ENCODE data around the gene TANC1.
"Not testable (repeated sequence)": the region's sequence is repeated elsewhere in the genome, so short reads cannot be mapped to it uniquely, and the experiment has no call there.

Gene TANC1

DNA sequence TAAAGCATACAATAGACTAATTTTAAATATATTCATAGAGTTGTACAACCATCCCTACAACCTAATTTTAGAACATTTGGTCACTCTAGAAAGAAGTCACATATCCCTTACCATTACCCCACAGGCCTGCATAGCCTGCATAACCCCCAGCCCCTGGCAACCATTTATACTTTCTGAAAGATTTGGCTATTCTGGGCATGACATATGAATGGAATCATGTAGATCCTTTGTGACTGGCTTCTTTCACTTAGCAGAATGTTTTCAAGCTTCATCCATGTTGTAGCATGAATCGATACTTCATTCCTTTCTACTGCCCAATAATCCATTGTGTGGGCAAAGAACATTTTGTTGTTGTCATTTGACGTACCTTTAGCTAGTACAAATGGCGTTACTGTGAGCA, 166.5 kb downstream of the TANC1 start:
- no peak for FAIRE-seq

DNA sequence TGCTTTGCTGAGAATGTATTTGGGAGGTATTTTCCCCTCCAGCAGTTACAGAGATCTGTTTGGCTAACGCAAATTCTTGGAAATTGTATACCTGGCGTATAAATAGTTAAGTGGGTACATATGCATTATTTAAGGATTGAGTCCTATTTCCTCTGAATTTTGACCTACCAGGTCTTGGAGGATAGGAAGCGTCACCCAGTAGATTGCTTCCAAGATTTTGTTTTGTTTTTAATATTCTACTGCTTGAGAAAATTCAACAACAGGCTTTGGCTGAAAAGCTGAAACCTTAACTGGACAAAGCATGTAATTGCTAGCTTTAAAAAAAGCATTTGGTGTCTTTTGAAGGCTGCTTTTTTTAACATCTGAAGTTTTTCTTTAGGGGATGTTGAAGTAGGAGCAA, 168.0 kb downstream of the TANC1 start:
- DNase-seq (ENCODE audit: insufficient read length, low spot score) (no peak), FAIRE-seq (no peak)
- no peak for TF ChIP-seq POLR2A (IDR thresholded peaks at IDR 0.05; ENCODE audit: low read depth, low read length)

More for the DNA sequence above, 166.5 kb downstream of the TANC1 start:
- DNase-seq (ENCODE audit: insufficient read length, low spot score): no peak
- no peak for TF ChIP-seq POLR2A (IDR thresholded peaks at IDR 0.05; ENCODE audit: low read depth, low read length)

DNA sequence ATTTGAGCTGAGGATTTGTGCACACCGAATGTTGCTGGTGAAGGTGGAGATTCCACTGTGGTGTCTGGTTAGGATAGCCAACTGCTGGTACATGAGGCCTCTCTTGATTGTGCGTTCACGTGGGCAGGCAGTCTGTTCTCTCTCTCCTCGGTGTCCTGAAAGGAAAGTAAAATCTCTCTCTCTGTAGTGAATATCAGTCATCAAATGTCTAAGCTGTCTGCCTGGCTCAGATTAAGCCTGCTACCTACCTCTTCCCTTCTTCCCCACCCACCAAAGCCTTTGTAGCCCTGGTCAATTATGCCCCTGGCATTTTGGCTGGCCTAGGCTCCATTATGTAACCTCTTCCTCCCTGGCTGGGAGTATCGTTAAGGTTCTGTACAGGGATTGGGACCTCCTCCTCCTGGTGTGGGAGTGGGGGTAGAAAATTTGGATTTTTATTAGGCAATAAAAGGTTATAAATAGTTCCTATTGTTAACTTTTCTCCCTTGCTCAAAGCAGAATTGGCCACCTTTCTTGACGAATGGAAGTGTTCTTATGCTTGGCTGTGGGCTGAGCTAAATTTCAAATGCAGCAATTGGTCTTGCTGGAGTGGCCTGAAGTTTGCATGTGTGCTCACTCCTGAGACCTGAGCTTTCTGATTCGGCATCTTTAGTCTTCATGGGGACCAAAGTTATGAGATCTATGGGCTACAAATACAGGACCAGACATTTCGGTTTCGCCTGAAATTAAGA, 169.2 kb downstream of the TANC1 start:
- FAIRE-seq (no peak), DNase-seq (ENCODE audit: insufficient read length, low spot score) (no peak)
- TF ChIP-seq POLR2A (IDR thresholded peaks at IDR 0.05; ENCODE audit: low read depth, low read length): no peak

DNA sequence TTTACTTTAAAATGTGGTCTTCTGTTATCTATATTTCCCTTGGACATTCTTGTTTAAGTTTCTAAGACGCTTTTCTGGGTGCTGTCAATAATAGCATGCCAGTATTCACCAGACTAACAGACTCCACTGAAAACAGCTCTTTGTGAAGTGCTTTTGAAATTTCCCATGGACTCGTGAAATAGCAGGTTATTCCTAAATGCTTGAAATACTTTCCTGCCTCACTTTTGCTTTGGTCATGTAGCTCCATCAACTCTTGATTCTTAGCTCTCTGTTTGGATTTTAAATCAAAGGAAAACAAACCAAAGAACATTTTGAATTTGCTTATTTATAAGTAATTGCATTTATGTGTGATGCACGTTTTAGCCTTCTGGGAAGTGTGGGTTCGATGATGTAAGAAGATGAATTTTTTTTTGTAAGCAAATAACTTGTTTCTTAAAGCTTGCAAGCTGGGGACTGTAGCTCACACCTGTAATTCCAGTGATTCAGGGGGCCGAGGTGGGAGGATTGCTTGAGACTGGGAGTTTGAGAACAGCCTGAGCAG, 170.3 kb downstream of the TANC1 start:
- FAIRE-seq: no peak
- no peak for DNase-seq (ENCODE audit: insufficient read length, low spot score)
- TF ChIP-seq POLR2A (IDR thresholded peaks at IDR 0.05; ENCODE audit: low read depth, low read length): no peak

DNA sequence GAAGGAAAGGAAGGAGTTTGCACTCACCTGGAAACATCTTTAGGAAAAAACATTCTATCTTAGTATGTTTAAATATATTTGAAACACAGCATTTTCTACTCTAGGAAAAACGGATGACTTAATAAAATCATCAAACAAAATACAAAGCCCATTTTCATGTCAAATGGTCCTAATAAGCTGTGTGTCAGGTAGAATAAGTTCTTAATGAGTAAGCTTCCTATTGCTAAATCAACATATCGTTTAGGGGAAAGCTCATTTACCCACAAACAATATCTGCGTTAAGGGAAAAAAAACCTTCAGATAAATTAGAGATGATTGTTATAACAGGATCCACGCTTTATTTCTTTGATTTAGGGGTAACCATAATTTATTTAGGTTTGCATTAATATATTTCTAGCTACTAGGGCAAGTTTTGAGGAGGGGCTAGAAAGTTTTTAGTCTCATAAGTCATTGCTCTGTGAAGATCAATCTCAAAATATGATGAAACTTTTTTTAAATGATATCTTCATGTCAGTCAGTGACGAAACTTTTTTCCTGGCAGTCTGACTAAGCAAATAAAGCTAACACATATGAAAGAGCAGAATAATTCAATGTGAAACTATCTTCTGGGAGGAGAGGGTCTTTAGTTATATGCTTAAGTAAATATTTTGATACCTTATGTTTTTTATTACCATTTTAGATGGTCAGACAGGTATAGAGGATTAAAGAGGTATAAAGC, 170.9 kb downstream of the TANC1 start:
- TF ChIP-seq POLR2A (IDR thresholded peaks at IDR 0.05; ENCODE audit: low read depth, low read length): no peak
- DNase-seq (ENCODE audit: insufficient read length, low spot score) (no peak), FAIRE-seq (no peak)

DNA sequence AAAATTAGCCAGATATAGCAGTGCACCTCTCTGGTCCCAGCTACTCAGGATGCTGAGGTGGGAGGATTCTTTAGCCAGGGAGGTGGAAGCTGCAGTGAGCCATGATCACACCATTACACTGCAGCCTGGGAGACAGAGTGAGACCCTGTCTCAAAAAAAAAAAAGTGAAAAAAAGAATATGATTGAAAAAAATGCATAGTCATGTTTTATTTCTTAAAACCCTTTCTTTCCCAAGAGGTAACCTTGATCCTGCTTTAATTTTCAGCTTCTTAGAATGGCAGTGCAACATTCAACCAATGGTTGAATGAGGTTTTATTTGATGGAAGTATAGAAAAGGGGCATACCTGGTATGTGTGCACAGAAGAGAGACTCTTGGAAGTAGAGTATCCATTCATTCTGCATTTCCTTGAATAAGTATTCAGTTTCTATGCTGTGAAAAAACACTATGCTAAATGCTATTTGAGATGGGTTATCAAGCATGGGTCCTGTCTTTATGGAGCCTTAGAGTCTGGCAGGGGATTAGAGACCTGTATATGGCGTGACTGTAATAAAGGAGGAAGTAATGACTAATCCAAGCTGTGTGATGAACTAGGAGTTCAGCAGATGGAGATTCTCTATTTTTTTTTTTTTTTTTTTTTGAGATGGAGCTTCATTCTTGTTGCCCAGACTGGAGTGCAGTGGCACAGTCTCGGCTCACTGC, 171.8 kb downstream of the TANC1 start:
- FAIRE-seq (no peak), DNase-seq (ENCODE audit: insufficient read length, low spot score) (peak; percentile 38)
- TF ChIP-seq POLR2A (IDR thresholded peaks at IDR 0.05; ENCODE audit: low read depth, low read length): no peak

DNA sequence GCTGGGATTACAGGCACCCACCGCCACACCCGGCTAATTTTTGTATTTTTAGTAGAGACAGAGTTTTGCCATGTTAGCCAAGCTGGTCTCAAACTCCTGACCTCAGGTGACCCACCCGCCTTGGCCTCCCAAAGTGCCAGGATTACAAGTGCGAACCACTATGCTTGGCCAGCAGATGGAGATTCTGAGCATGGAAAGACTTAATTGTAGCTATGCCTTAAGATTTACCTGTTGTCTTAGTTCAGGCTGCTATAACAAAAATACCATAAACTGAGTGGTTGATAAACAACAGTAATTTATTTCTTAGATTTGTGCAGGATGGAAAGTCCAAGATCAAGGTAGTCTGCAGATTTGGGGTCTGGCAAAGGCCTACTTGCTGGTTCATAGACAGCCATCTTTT, 172.4 kb downstream of the TANC1 start:
- not testable (repeated sequence) for FAIRE-seq; DNase-seq (ENCODE audit: insufficient read length, low spot score)

DNA sequence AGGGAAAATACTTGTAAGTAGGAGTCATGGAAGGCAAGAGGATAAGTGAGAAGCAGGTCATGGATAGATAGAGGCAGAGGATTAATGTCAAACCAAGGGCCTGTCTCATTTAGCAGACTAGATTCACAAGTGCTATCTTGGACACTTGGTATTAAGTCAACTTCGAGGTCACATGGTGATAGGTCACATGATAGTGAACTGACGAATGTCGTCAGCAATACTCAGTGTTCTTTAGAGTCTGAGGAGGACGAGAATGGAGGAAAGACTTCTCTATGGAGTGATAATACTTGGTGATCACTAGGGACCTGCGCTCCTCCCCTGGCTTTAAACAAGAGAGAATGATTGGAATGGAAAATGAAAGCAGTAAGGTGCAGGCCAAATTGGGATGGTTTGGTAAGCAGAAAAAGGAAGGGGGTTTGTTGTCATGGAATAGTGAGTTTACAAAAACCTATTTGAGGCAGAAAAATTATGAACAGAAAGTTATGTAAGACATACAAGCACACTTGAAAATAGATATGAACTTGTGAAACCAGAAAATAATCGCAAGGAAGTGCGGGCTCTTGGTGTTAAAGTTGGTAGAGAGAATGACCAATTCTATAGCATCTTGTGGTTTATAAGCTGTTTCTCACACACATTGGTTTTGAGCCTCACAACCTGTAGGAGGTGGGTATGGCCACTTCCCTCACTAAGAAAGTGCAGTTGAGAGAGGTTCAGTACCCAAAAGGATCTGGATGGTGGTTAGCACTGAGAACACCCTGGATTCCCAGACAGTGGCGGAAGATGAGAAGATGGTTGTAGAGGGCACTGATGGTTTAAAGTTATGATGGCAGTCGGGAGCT, 176.6 kb downstream of the TANC1 start:
- no peak for TF ChIP-seq POLR2A (IDR thresholded peaks at IDR 0.05; ENCODE audit: low read depth, low read length)
- no peak for FAIRE-seq
- DNase-seq (ENCODE audit: insufficient read length, low spot score): no peak

DNA sequence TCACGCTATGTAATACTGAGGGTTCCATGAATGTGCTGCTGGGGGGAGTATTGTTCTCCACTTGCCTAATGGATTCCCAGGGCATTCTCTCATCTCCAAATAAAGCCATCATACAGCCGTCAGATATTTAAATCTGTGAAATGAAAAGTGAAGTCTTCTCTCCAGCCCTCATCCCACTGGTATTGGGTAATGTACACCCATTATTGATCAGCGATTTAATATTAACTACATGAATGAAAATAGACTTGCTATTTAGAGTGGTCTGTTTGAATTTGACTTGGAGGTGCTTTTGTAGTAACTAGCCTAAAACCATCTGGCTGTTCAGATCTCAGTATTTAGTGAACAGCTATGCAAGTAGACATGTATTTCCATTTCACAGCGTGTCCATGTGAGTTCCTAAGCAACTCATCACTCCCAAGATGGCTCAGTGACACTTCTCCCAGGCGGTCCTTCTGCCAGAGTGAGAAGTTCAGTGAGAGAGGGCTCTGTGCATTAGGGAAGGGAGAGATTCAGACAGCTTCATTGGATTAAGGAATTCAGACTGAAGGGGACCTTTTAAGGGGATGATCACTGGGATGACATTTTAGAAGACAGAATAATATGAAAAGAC, 177.4 kb downstream of the TANC1 start:
- no peak for TF ChIP-seq POLR2A (IDR thresholded peaks at IDR 0.05; ENCODE audit: low read depth, low read length)
- no peak for FAIRE-seq
- no peak for DNase-seq (ENCODE audit: insufficient read length, low spot score)

DNA sequence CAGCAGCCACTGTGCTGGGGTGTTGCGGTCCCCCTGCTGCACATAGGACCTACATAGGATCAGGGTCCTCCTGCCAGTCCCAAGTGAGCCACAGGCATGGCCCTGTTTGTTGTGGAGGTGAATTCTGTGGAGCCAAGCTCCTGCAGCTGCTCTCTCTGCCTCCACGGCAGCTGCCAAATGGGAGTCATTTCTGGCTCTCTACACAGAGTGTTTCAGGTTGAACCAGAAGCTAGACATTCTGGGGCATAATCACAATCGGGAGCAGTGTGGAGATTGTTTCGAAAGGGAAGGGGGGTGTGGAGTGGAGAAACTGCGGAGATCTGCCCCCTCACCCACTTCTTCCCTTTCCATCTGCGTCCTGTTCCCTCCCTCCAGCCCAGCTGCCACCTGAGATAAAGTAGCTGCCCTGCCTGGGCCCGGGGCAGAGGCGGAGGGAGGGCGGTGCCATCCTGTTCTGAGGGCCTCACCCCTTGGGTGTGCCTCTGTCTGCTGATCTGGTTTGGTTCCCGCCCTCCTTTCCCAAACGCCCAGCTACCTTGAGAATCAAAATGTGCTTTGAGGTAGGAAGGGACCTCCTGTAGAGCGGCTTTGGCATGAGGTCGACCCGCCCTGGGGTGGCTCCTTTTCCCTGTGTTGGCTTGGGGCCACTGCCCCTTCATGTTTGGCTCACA, 178.7 kb downstream of the TANC1 start:
- FAIRE-seq: no peak
- no peak for DNase-seq (ENCODE audit: insufficient read length, low spot score)
- TF ChIP-seq POLR2A (IDR thresholded peaks at IDR 0.05; ENCODE audit: low read depth, low read length): no peak

DNA sequence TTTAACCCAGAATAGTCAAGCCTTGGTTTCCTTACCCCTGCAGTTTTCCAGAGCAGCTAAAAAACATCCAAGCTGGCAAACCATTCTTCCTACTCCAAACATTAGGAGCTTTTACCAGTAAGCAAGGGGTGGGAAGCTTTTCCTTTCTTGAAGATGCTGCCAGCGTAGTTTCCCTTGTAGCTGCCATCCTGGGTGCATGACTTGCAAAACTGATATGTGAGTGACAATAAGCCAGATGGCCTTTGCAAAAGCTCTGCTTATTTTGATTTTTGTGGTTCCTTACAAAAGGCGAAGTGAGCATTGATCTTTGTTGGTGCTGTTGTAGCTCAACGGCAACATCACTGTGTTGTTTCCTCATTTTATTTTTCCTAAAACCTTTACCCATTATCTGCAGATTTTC, 179.2 kb downstream of the TANC1 start:
- DNase-seq (ENCODE audit: insufficient read length, low spot score) (no peak), FAIRE-seq (no peak)
- no peak for TF ChIP-seq POLR2A (IDR thresholded peaks at IDR 0.05; ENCODE audit: low read depth, low read length)

DNA sequence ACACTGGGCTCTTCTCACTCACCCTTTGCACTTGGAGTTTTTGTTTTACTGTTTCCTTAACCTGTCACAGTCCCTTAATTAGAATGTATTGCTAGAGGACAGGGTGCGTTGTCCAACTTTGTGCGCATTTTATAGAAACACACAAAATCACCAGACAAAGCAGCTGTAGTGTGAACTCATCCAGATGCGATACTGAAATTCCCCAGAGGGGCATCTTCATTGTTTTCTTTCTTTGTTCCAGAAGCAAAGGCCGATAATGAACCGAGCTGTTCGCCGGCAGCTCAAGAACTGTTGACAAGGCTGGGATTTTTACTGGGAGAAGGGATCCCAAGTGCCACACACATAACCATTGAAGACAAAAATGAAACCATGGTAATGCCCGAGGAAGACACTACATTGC, 180.5 kb downstream of the TANC1 start:
- FAIRE-seq (no peak), DNase-seq (ENCODE audit: insufficient read length, low spot score) (no peak)
- no peak for TF ChIP-seq POLR2A (IDR thresholded peaks at IDR 0.05; ENCODE audit: low read depth, low read length)

DNA sequence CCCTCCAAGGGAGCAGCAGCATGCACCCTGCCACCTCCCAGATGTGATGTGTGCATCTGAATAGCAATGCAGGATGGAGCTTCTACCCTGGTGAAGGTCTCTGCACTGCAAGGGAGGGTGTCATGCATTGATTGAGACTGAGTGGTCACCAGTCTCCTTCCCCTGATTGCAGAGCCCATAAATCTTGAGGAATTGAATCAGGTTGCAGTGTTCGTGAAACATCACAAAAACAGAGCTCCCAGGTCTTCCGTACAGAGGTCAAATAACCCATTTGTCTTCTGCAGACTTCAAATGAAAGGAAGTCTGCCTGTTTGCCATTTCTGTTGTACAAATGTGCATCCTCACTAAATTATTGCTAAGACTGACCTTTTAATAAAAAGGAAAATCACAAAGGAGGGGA, 181.3 kb downstream of the TANC1 start:
- no peak for TF ChIP-seq POLR2A (IDR thresholded peaks at IDR 0.05; ENCODE audit: low read depth, low read length)
- FAIRE-seq: no peak
- DNase-seq (ENCODE audit: insufficient read length, low spot score): no peak
